GM06990 (cell line): ENCODE measurements around the gene AGAP3.

Experiments used
- DNase-seq: peaks from one replicate; pipeline ENCODE4 v3.0.0-alpha.2; 2011; ENCODE audit not compliant: insufficient read length; ENCODE audit errors: extremely low read depth
- H3K27me3 ChIP-seq: replicated peaks from 2 replicates; pipeline ENCODE4 v1.6.0; 2011; ENCODE audit warnings: low read length; ENCODE audit not compliant: control insufficient read depth, insufficient read depth
- H3K36me3 ChIP-seq: 2 replicates; pipeline ENCODE4 v1.5.1; 2011; ENCODE audit warnings: low read length; ENCODE audit not compliant: control insufficient read depth, insufficient read depth
- H3K4me3 ChIP-seq: replicated peaks from 2 replicates; pipeline ENCODE4 v1.5.1; 2011; ENCODE audit warnings: low read depth, mild to moderate bottlenecking, control low read depth, low read length
- CTCF ChIP-seq: IDR thresholded peaks from 2 replicates; pipeline ENCODE4 v1.5.1; 2011; ENCODE audit warnings: low read length, control low read depth, mild to moderate bottlenecking, inconsistent platforms; ENCODE audit not compliant: insufficient read depth, poor library complexity, severe bottlenecking

AGAP3 gene

GRCh38 chr7:151081170-151082101, 4.8 kb upstream of the AGAP3 start:
- H3K36me3 ChIP-seq, result peaks cover 18% of the 10 kb centered on the region
- no peak for DNase-seq
- no peaks in the 10 kb centered on the region for H3K27me3 ChIP-seq
- peak overlapping the region; percentile 87 for H3K4me3 ChIP-seq
- no peak for TF ChIP-seq CTCF

- H3K27me3 ChIP-seq, result no peaks in the 10 kb centered on the region
- H3K4me3 ChIP-seq, result peak overlapping the region; percentile 87
- TF ChIP-seq CTCF, result no peak
- DNase-seq, result no peak
- H3K36me3 ChIP-seq, result peaks cover 11% of the 10 kb centered on the region
These were observed 3.9 kb upstream of the AGAP3 start for GRCh38 chr7:151082141-151083070.

GRCh38 chr7:151083071-151083823, 3.0 kb upstream of the AGAP3 start, which contains the start of gene TMUB1:
Gene TMUB1, minus strand, starts transcription at chr7:151083493. Its CDS starts 930 bp downstream, at chr7:151082563.
- DNase-seq, result peak; percentile 87

GRCh38 chr7:151083824-151084160, 2.5 kb upstream of the AGAP3 start:
- peak overlapping the region; percentile 87 for H3K4me3 ChIP-seq
- no peak for TF ChIP-seq CTCF
- H3K36me3 ChIP-seq, result peaks cover 2% of the 10 kb centered on the region; the same call in 1 of the 2 replicates

More at GRCh38 chr7:151083071-151083823, 3.0 kb upstream of the AGAP3 start, which contains the start of gene TMUB1:
- Histone ChIP-seq H3K36me3 (peaks cover 3% of the 10 kb centered on the region; the same call in 1 of the 2 replicates), H3K27me3 (no peaks in the 10 kb centered on the region), H3K4me3 (peak within 1 kb of the TSS; percentile 87)
- no peak for TF ChIP-seq CTCF

GRCh38 chr7:151085329-151085690, 965 bp upstream of the AGAP3 start:
- Histone ChIP-seq H3K4me3 (peak overlapping the region; percentile 88), H3K36me3 (no peaks in the 10 kb centered on the region), H3K27me3 (no peaks in the 10 kb centered on the region)
- no peak for TF ChIP-seq CTCF
- no peak for DNase-seq

More at GRCh38 chr7:151083824-151084160, 2.5 kb upstream of the AGAP3 start:
- DNase-seq, result no peak
- H3K27me3 ChIP-seq, result no peaks in the 10 kb centered on the region
